IPS-11a (cell line): ENCODE results near the gene MBD3L3.
A peak's percentile ranks its signal among the peaks of the same experiment; 100 is the strongest.
"Not testable (repeated sequence)": the region's sequence is repeated elsewhere in the genome, so short reads cannot be mapped to it uniquely, and the experiment has no call there.

Experiments
- H3K4me3 ChIP-seq: one replicate; pipeline ENCODE4 v1.5.1; 2013; ENCODE audit warnings: low read depth, low read length, control low read depth

Gene MBD3L3

GRCh38 chr19:7058576-7058975 is at the start of gene MBD3L3:
MBD3L3 (minus strand) TSS chr19:7058676; CDS start chr19:7058605, 71 bp downstream.
- not testable (repeated sequence) for H3K4me3 ChIP-seq

- no peak overlapping the region for H3K4me3 ChIP-seq
These were observed 48.5 kb upstream of the MBD3L3 start for GRCh38 chr19:7106711-7107657.

GRCh38 chr19:7104747-7105447 is 46.4 kb upstream of the MBD3L3 start:
- no peak overlapping the region for H3K4me3 ChIP-seq

- H3K4me3 ChIP-seq = no peak overlapping the region
These were observed 43.2 kb upstream of the MBD3L3 start for GRCh38 chr19:7101498-7102253.

- peak overlapping the region; percentile 55 for H3K4me3 ChIP-seq
These were observed 41.1 kb upstream of the MBD3L3 start for GRCh38 chr19:7099597-7099921.

- peak overlapping the region; percentile 55 for H3K4me3 ChIP-seq
These were observed 40.5 kb upstream of the MBD3L3 start for GRCh38 chr19:7098701-7099596.

GRCh38 chr19:7098096-7098495 is 39.6 kb upstream of the MBD3L3 start:
- peak overlapping the region; percentile 55 for H3K4me3 ChIP-seq

GRCh38 chr19:7088999-7089398 is 30.5 kb upstream of the MBD3L3 start:
- H3K4me3 ChIP-seq = no peak overlapping the region

GRCh38 chr19:7083076-7083956 is 24.8 kb upstream of the MBD3L3 start:
- no peak overlapping the region for H3K4me3 ChIP-seq

GRCh38 chr19:7078008-7078407 is 19.5 kb upstream of the MBD3L3 start:
- H3K4me3 ChIP-seq = no peak overlapping the region

GRCh38 chr19:7076151-7076550 is 17.7 kb upstream of the MBD3L3 start:
- no peak overlapping the region for H3K4me3 ChIP-seq

GRCh38 chr19:7074705-7075282 is 16.3 kb upstream of the MBD3L3 start:
- H3K4me3 ChIP-seq = no peak overlapping the region

- H3K4me3 ChIP-seq = no peak overlapping the region
These were observed 14.1 kb upstream of the MBD3L3 start for GRCh38 chr19:7072541-7072940.

- peak overlapping the region; percentile 93 for H3K4me3 ChIP-seq
These were observed 11.4 kb upstream of the MBD3L3 start for GRCh38 chr19:7069904-7070226.

GRCh38 chr19:7069042-7069903 is 10.8 kb upstream of the MBD3L3 start, which contains the start of gene ZNF557:
ZNF557 (plus strand) TSS chr19:7069703; CDS start chr19:7075075, 5,372 bp downstream.
- peak within 1 kb of the TSS; percentile 93 for H3K4me3 ChIP-seq

GRCh38 chr19:7068599-7068998 is 10.1 kb upstream of the MBD3L3 start:
- H3K4me3 ChIP-seq = peak overlapping the region; percentile 13

GRCh38 chr19:7067716-7068115 is 9.2 kb upstream of the MBD3L3 start:
- no peak overlapping the region for H3K4me3 ChIP-seq

- H3K4me3 ChIP-seq = not testable (repeated sequence)
These were observed 8.6 kb upstream of the MBD3L3 start for GRCh38 chr19:7067122-7067521.
